GM19452 (cell line): ENCODE measurements around the gene YWHAE.
"Not testable (repeated sequence)": the region's sequence is repeated elsewhere in the genome, so short reads cannot be mapped to it uniquely, and the experiment has no call there.

Experiments used
- ATAC-seq: cut with Tn5 transposase; IDR thresholded peaks from one replicate; pipeline ENCODE4 v1.9.1; 2021; ENCODE audit not compliant: unreplicated experiment

YWHAE gene

GRCh38 chr17:1413281-1413791 is 13.3 kb upstream of the YWHAE start:
- ATAC-seq: no peak

- no peak for ATAC-seq
Measured at GRCh38 chr17:1412185-1413110, 12.4 kb upstream of the YWHAE start.

GRCh38 chr17:1402262-1402586 is 2.2 kb upstream of the YWHAE start:
- no peak for ATAC-seq

GRCh38 chr17:1398931-1399678 is 917 bp downstream of the YWHAE start:
- peak; percentile 10 for ATAC-seq

GRCh38 chr17:1398028-1398427 is 2.0 kb downstream of the YWHAE start:
- no peak for ATAC-seq

DNA sequence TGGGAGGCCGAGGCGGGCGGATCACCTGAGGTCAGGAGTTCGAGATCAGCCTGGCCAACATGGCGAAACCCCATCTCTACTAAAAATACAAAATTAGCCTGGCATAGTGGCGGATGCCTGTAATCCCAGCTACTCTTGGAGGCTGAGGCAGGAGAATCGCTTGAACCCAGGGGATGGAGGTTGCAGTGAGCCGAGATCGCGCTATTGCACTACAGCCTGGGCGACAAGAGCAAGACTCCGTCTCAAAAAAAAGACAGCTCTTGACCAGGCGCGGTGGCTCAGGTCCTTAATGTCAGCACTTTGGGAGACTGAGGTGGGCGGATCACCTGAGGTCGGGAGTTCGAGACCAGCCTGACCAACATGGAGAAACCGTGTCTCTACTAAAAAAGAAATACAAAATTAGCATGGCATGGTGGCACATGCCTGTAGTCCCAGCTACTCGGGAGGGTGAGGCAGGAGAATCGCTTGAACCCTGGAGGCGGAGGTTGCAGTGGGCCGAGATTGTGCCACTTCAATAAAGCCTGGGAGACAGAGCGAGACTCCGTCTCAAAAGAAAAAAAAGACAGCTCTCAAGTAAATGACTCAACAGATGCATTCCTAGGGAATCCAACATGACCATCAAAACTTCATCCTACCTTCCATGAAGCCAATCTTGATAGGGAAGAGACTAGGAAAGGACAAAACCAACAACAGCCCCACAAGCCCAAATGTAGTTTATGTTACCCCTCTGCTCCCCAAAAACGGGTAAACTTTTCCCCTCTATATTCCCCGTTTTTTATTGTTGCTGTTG is 4.0 kb downstream of the YWHAE start:
- not testable (repeated sequence) for ATAC-seq

GRCh38 chr17:1391577-1391976 is 8.4 kb downstream of the YWHAE start:
- no peak for ATAC-seq

GRCh38 chr17:1390432-1391367 is 9.3 kb downstream of the YWHAE start:
- no peak for ATAC-seq

GRCh38 chr17:1387490-1388227 is 12.4 kb downstream of the YWHAE start:
- ATAC-seq: not testable (repeated sequence)

DNA sequence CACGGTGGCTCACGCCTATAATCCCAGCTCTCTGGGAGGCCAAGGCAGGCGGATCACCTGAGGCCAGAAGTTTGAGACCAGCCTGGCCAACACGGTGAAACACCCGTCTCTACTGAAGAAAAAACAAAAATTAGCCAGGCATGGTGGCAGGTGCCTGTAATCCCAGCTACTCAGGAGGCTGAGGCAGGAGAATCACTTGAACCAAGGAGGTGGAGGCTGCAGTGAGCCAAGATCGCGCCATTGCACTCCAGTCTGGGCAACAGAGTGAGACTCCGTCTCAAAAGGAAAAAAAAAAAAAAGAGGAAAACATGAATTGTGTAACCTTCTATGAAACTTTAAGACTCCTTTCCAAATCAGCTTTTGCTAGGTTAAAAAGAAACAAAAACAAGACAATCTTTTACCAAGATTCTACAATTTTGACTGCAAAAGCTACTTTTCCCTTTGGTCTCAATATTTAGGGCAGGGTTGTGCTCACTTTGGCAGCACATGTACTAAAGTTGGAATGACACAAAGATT is 13.3 kb downstream of the YWHAE start:
- ATAC-seq: not testable (repeated sequence)

GRCh38 chr17:1386265-1386664 is 13.8 kb downstream of the YWHAE start:
- no peak for ATAC-seq

DNA sequence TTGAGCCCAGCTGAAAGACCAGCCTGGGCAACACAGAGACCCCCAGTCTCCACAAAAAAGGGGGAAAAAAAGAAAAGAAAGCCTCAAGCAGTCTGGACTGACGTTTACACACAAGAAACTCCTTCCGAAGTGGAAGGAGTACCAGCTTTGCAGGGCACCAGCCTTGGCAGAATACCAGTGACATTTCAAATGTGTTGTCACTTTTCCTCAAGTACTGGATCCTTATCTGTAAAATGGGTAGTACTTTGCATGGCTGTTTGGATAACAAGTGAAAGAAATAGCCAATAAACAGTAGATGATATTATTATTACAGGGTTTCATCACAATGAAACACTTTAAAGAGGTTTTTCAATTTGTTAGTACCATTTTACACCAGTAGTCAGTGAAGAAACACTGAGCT is 14.2 kb downstream of the YWHAE start:
- no peak for ATAC-seq

GRCh38 chr17:1384905-1385435 is 15.1 kb downstream of the YWHAE start:
- no peak for ATAC-seq

DNA sequence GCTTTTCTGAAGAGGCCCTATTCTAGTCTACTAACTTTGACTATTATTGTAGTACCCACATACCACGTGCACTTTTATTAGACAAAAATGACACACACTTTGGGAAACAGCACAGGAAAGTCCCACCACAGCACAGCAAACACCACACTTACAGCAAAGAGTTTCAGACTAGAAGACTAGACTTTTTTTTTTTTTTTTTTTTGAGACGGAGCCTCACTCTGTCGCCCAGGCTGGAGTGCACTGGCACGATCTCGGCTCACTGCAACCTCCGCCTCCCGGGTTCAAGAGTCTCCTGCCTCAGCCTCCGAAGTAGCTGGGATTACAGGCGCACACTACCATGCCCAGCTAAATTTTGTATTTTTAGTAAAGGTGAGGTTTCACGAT is 20.1 kb downstream of the YWHAE start:
- no peak for ATAC-seq

- ATAC-seq: no peak
Measured at GRCh38 chr17:1379208-1379929, 20.7 kb downstream of the YWHAE start.

- not testable (repeated sequence) for ATAC-seq
Measured at GRCh38 chr17:1378476-1378860, 21.6 kb downstream of the YWHAE start.

- ATAC-seq: no peak
Measured at GRCh38 chr17:1377334-1377733, 22.7 kb downstream of the YWHAE start.

- ATAC-seq: no peak
Measured at GRCh38 chr17:1376061-1376460, 24.0 kb downstream of the YWHAE start.
